ENCODE results near the gene KRT25.

- TF ChIP-seq CTCF (IDR thresholded peaks at IDR 0.05; ENCODE audit: low read depth, low read length, poor library complexity, severe bottlenecking) (no peak), EZH2phosphoT487 (IDR thresholded peaks at IDR 0.05; ENCODE audit: borderline replicate concordance, low read length) (no peak)
These were observed 40.0 kb upstream of the KRT25 start for GRCh38 chr17:40795019-40795667.
